PC-3 (cell line): ENCODE data around the gene DNAJC6.

ENCODE experiments used
- CTCF ChIP-seq: fragments of 300-600 bp; sonication (generic); conservative IDR thresholded peaks from 2 replicates; pipeline ENCODE4 v1.5.1; 2017; ENCODE audit warnings: antibody characterized with exemption, low read depth, mild to moderate bottlenecking, low read length
- EZH2 ChIP-seq: fragments of 300-600 bp; sonication (generic); IDR thresholded peaks from one replicate; pipeline ENCODE4 v1.6.1; 2017; ENCODE audit warnings: antibody characterized with exemption, mild to moderate bottlenecking, low read length; ENCODE audit not compliant: unreplicated experiment
- EZH2phosphoT487 ChIP-seq: fragments of 300-600 bp; sonication (generic); IDR thresholded peaks from 2 replicates; pipeline ENCODE4 v1.6.1; 2018; ENCODE audit warnings: mild to moderate bottlenecking, antibody characterized with exemption, low read length, borderline replicate concordance

GRCh38 chr1:65378247-65378946, 69.1 kb downstream of the DNAJC6 start:
- TF ChIP-seq CTCF (no peak), EZH2 (no peak), EZH2phosphoT487 (no peak)
